B cell (primary cell): Measurements from ENCODE around the gene NASP. TPM values are rescaled to one million over a fixed set of nuclear protein-coding genes. Genes with fewer than 3 reads are reported as not detected.

Experiments used
- ATAC-seq: fragments of 200-7000 bp; cut with Tn5 transposase; one replicate; pipeline ENCODE4 v1.10.0; 2021; ENCODE audit warnings: low read depth, mild to moderate bottlenecking, moderate number of reproducible peaks, moderate library complexity
- CTCF ChIA-PET: fragments of 350-600 bp; sonication (Branson Sonifier 250); formaldehyde crosslinking; loops from one replicate; lab custom pipeline; 2021; ENCODE audit warnings: antibody characterized with exemption, inconsistent platforms; lab: Charles Lee
- POLR2A ChIA-PET: fragments of 350-600 bp; sonication (Branson Sonifier 250); formaldehyde crosslinking; loops from one replicate; lab custom pipeline; 2021; ENCODE audit warnings: antibody characterized with exemption; lab: Charles Lee
- DNase-seq: peaks from one replicate; pipeline ENCODE4 v3.0.0; 2013
- H2AFZ ChIP-seq: 2 replicates; pipeline ENCODE4 v1.6.1; 2012; ENCODE audit warnings: mild to moderate bottlenecking, low read depth, low read length; ENCODE audit not compliant: insufficient read depth, poor library complexity, severe bottlenecking
- H3K27ac ChIP-seq, 2 donors: 1 replicate in 1 of 2; 2 replicates in 1 of 2; pipeline ENCODE4 v1.5.1; 2012 to 2013; ENCODE audit warnings: low read length in 2 of 2, mild to moderate bottlenecking in 2 of 2, moderate library complexity in 1 of 2
- H3K27me3 ChIP-seq, 4 experiments: fragments of 200-600 bp in 1 of 4; sonication (generic) in 1 of 4; replicated peaks in 1 of 4; 1 replicate in 2 of 4; 2 replicates in 2 of 4; pipeline versions ENCODE4 v1.6.1 to v1.7.0; 2013 to 2016; ENCODE audit warnings: low read length in 3 of 4, mild to moderate bottlenecking in 2 of 4, mixed read lengths in 1 of 4, moderate library complexity in 1 of 4; ENCODE audit not compliant: insufficient read depth in 4 of 4, control insufficient read depth in 3 of 4; ENCODE audit errors: control extremely low read depth in 1 of 4
- H3K36me3 ChIP-seq, 2 experiments: replicated peaks in 1 of 2; 1 replicate in 1 of 2; 2 replicates in 1 of 2; pipeline versions ENCODE4 v1.6.1 to v1.7.1; 2013; ENCODE audit warnings: low read length in 1 of 2; ENCODE audit not compliant: insufficient read depth in 2 of 2, control insufficient read depth in 1 of 2; ENCODE audit errors: control extremely low read depth in 1 of 2, extremely low read depth in 1 of 2
- H3K4me1 ChIP-seq, 2 donors: fragments of 200-600 bp in 1 of 2; sonication (generic) in 1 of 2; 1 replicate in 1 of 2; 2 replicates in 1 of 2; pipeline versions ENCODE4 v1.5.1 to v1.6.1; 2013 to 2017; ENCODE audit warnings: low read length in 2 of 2; ENCODE audit not compliant: control insufficient read depth in 2 of 2, insufficient read depth in 2 of 2
- H3K4me2 ChIP-seq: replicated peaks from 2 replicates; pipeline ENCODE3; 2012; ENCODE audit warnings: mild to moderate bottlenecking, low read depth, low read length; ENCODE audit not compliant: poor library complexity, severe bottlenecking
- H3K4me3 ChIP-seq, 5 experiments: fragments of 200-600 bp in 1 of 5; sonication (generic) in 1 of 5; 1 replicate in 3 of 5; 2 replicates in 2 of 5; pipeline versions ENCODE4 v1.5.1 to v1.7.0; 2011 to 2016; ENCODE audit warnings: low read length in 4 of 5, mild to moderate bottlenecking in 4 of 5, low read depth in 2 of 5, control low read depth in 1 of 5, moderate library complexity in 1 of 5; ENCODE audit not compliant: insufficient read depth in 1 of 5; ENCODE audit errors: control extremely low read depth in 1 of 5, extremely low read depth in 1 of 5
- H3K79me2 ChIP-seq: fragments of 200-600 bp; sonication (generic); one replicate; pipeline ENCODE4 v1.6.0; 2016; ENCODE audit warnings: low read length; ENCODE audit not compliant: control insufficient read depth, insufficient read depth
- H3K9ac ChIP-seq: fragments of 200-600 bp; sonication (generic); 2 replicates; pipeline ENCODE4 v1.6.1; 2017; ENCODE audit warnings: mild to moderate bottlenecking, low read length, moderate library complexity
- H3K9me3 ChIP-seq, 3 donors: one replicate each; pipeline versions ENCODE4 v1.6.1 to v1.7.1; 2013; ENCODE audit warnings: low read length in 2 of 3; ENCODE audit not compliant: control insufficient read depth in 2 of 3, insufficient read depth in 1 of 3; ENCODE audit errors: control extremely low read depth in 1 of 3
- H4K20me1 ChIP-seq: 2 replicates; pipeline ENCODE4 v1.6.0; 2012; ENCODE audit warnings: mild to moderate bottlenecking, low read length; ENCODE audit not compliant: insufficient read depth, control insufficient read depth, poor library complexity, severe bottlenecking
- H3K27ac Mint-ChIP-seq: one replicate; pipeline ENCODE4 v1.8.0; 2021; ENCODE audit warnings: mixed read lengths
- H3K27me3 Mint-ChIP-seq: one replicate; pipeline ENCODE4 v1.8.0; 2021; ENCODE audit warnings: mixed read lengths
- H3K4me1 Mint-ChIP-seq: one replicate; pipeline ENCODE4 v1.8.0; 2021; ENCODE audit warnings: mixed read lengths
- H3K4me3 Mint-ChIP-seq: one replicate; pipeline ENCODE4 v1.8.0; 2021; ENCODE audit warnings: mixed read lengths
- H3K9me3 Mint-ChIP-seq: one replicate; pipeline ENCODE4 v1.8.0; 2022; ENCODE audit warnings: mixed read lengths; ENCODE audit not compliant: insufficient read depth
- CTCF ChIP-seq: fragments of 200-600 bp; IDR thresholded peaks from one replicate; pipeline ENCODE4 v1.8.0; 2022; ENCODE audit warnings: antibody characterized with exemption, mild to moderate bottlenecking
- EZH2 ChIP-seq: IDR thresholded peaks from 2 replicates; pipeline ENCODE4 v1.6.1; 2012; ENCODE audit warnings: borderline replicate concordance, low read depth, mild to moderate bottlenecking, moderate library complexity, low read length; ENCODE audit not compliant: insufficient read depth, poor library complexity, severe bottlenecking
- WGBS: methylation state at CpG from one replicate; pipeline ENCODE4 v1.1.5; 2013; ENCODE audit warnings: missing lambda C conversion rate; ENCODE audit not compliant: insufficient coverage; 5-methylcytosine and 5-hydroxymethylcytosine counted together
- intact Hi-C: fragments of 100-400 bp; cut with micrococcal nuclease; formaldehyde crosslinking; loops from one replicate; pipeline ENCODE4 v1.10.0; 2022
- polyA plus RNA-seq: library from polyadenylated mRNA; depleted of rRNA; stranded (reverse); fragments of >200 nt; gene quantifications from 2 replicates; pipeline ENCODE4 v1.2.3, GENCODE V29; 2012
- total RNA-seq, 2 donors: library from RNA; stranded (reverse); fragments of 120-200 nt in 1 of 2; gene quantifications; 1 replicate in 1 of 2; 2 replicates in 1 of 2; pipeline versions ENCODE4 v1.2.3 to v1.2.4, GENCODE V29; 2013 to 2022

NASP gene
- total and polyA plus RNA-seq, 2 donors (not counting 1 experiment from before 2014, with no cell fraction given), result 61.0 to 151 TPM

DNA sequence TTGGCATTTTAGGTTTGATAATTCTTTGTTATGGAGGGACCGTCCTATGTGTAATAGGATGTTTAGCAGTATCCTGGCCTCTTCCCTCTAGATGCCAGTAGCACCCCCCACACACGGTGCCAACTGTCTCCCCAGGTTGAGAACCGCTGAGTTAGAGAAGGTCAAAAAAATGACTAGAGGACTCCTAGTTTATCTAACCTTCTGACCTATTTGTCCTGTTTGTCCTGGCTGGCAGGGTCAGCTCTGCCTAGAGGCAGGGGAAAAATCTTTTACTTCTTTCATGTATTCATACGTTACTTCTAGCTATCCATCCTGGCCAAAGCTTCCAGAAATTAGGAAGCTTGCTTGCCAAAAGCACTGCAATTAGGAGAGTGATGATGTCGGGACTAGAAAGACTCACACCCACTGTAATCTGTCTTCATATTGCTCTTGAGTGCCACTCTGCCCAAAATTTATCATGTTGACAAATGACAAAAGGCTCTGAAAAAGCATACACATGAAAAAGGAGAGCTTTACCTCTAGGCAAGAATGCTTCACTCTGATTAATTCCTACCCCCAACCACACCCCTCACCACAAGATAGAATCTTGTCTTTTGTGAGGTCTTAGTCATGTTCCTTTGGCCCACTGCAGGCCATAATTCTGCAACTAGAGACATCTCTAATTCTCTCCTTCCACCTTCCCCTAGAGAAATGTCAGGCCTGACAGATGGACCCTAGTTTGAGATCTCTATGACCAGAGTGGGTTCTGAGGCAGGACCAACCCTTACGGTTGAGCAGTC is 47.7 kb upstream of the NASP start:
- no peaks in the 10 kb centered on the region for H3K9me3 Mint-ChIP-seq
- no peak overlapping the region for H3K27ac Mint-ChIP-seq
- TF ChIP-seq EZH2 (no peak), CTCF (no peak)
- H3K4me1 Mint-ChIP-seq, result peaks cover 7% of the 10 kb centered on the region
- Histone ChIP-seq H3K4me2 (no peak overlapping the region), H3K27ac (no peak overlapping the region), H2AFZ (no peak overlapping the region), H3K36me3 (no peaks in the 10 kb centered on the region), H3K9me3 (no peaks in the 10 kb centered on the region), H3K79me2 (no peaks in the 10 kb centered on the region), H3K4me1 (peaks cover 0 to 6% of the 10 kb centered on the region in 2 donors), H3K9ac (no peak overlapping the region), H3K27me3 (no peaks in the 10 kb centered on the region), H4K20me1 (no peaks in the 10 kb centered on the region), H3K4me3 (no peak overlapping the region)
- DNase-seq (no peak), ATAC-seq (no peak)
- WGBS, result 94% methylated on average over 3 of the region's 6 CpGs
- CTCF ChIA-PET, result interaction anchor here (0.9 to 2.1 kb wide), 4 partner anchors 21 to 34 kb away, joined by 3 to 8 read pairs (median 4); no protein-coding TSS in a partner anchor
- POLR2A ChIA-PET, result no interaction called here
- intact Hi-C loops, result no loop called here
- no peaks in the 10 kb centered on the region for H3K27me3 Mint-ChIP-seq
- no peak overlapping the region for H3K4me3 Mint-ChIP-seq

- no peak overlapping the region for H3K27ac ChIP-seq
- no peak for ATAC-seq
- H3K9ac ChIP-seq, result no peak overlapping the region
- Mint-ChIP-seq H3K4me3 (no peak overlapping the region), H3K27me3 (no peaks in the 10 kb centered on the region), H3K4me1 (peaks cover 11% of the 10 kb centered on the region), H3K27ac (no peak overlapping the region), H3K9me3 (no peaks in the 10 kb centered on the region)
- H3K4me1 ChIP-seq, result peaks cover 0 to 13% of the 10 kb centered on the region in 2 donors
- no peaks in the 10 kb centered on the region for H3K36me3 ChIP-seq
- 84% methylated on average over 4 of the region's 4 CpGs for WGBS
- no peak overlapping the region for H2AFZ ChIP-seq
- TF ChIP-seq CTCF, result no peak
- no peak for TF ChIP-seq EZH2
- no peak for DNase-seq
- no peak overlapping the region for H3K4me2 ChIP-seq
- ChIA-PET CTCF (interaction anchor here (0.6 to 2.1 kb wide), 4 partner anchors 24 to 44 kb away, joined by 3 to 8 read pairs (median 5); no protein-coding TSS in a partner anchor), POLR2A (interaction anchor here (0.6 kb wide), 1 partner anchor 10 kb away, joined by 3 read pairs; no protein-coding TSS in a partner anchor)
- H3K4me3 ChIP-seq, result no peak overlapping the region
- H4K20me1 ChIP-seq, result no peaks in the 10 kb centered on the region
- H3K79me2 ChIP-seq, result no peaks in the 10 kb centered on the region
- no peaks in the 10 kb centered on the region for H3K27me3 ChIP-seq
- no peaks in the 10 kb centered on the region for H3K9me3 ChIP-seq
- intact Hi-C loops, result no loop called here
These were observed 47.0 kb upstream of the NASP start for GRCh38 chr1:45536886-45537285.
